ENCODE measurements around the gene NR6A1. TPM values are rescaled to one million over a fixed set of nuclear protein-coding genes. Genes with fewer than 3 reads are reported as not detected.

The NR6A1 gene
- total RNA-seq, 1 experiment from 2014 or later: 0.77 TPM

DNA sequence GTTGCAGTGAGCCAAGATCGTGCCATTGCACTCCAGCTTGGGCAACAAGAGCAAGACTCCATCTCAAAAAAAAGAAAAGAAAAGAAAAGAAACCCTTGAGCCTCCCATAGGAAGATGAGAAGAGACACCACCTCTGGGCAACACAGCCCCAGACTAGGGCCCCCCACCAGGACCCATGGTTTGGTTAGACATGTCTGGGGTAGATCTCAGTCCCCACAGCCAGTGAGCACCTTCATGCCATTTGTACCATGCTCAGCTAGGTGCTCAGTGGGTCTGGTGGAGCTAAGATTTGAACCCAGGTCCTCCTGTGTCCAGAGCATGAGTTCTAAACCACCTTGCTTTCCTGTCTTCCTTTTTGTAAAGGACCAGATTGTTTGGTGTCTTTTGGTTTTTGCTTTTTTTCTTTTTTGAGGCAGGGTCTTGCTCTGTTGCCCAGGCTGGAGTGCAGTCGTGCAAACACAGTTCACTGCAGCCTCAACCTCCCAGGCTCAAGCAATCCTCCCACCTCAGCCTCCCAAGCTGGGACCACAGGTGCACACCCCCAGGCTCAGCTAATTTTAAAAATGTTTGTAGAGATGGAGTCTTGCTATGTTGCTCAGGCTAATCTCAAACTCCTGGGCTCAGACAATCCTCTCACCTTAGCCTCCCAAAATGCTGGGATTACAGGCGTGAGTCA lies 17.6 kb upstream of the NR6A1 start:
- Histone ChIP-seq H3K4me2 (ENCODE audit: low read length) (no peak overlapping the region), H3K9me3 (ENCODE audit: low read length) (no peaks in the 10 kb centered on the region), H3K36me3 (ENCODE audit: low read depth, low read length) (no peaks in the 10 kb centered on the region), H2AFZ (ENCODE audit: low read length) (no peak overlapping the region), H3K27ac (ENCODE audit: low read length) (no peak overlapping the region), H3K9ac (ENCODE audit: low read length) (no peak overlapping the region), H4K20me1 (ENCODE audit: low read length) (no peaks in the 10 kb centered on the region), H3K4me3 (ENCODE audit: low read length) (no peak overlapping the region), H3K27me3 (ENCODE audit: low read length) (no peaks in the 10 kb centered on the region), H3K4me1 (ENCODE audit: insufficient read depth, low read length) (no peaks in the 10 kb centered on the region), H3K79me2 (ENCODE audit: low read length) (no peaks in the 10 kb centered on the region), H3F3A (ENCODE audit: low read length, unreplicated experiment) (no peaks in the 10 kb centered on the region), H3K9me2 (replicated peaks; ENCODE audit: low read length) (no peaks in the 10 kb centered on the region)
- CTCF ChIA-PET: no interaction called here
- POLR2A ChIA-PET (ENCODE audit: unreplicated experiment): no interaction called here
- no TSS peak for BruUV-seq (replicated peaks)
- DNase-seq (no peak), ATAC-seq (no peak)
- intact Hi-C loops (cut with micrococcal nuclease): no loop called here
- no peak for TF ChIP-seq EZH2phosphoT487 (IDR thresholded peaks at IDR 0.05; ENCODE audit: borderline replicate concordance, low read length)
- TF ChIP-seq CTCF (conservative IDR thresholded peaks at IDR 0.05; ENCODE audit: low read depth, low read length): no peak
- no peak for TF ChIP-seq EZH2 (IDR thresholded peaks at IDR 0.05; ENCODE audit: low read length, unreplicated experiment)

DNA sequence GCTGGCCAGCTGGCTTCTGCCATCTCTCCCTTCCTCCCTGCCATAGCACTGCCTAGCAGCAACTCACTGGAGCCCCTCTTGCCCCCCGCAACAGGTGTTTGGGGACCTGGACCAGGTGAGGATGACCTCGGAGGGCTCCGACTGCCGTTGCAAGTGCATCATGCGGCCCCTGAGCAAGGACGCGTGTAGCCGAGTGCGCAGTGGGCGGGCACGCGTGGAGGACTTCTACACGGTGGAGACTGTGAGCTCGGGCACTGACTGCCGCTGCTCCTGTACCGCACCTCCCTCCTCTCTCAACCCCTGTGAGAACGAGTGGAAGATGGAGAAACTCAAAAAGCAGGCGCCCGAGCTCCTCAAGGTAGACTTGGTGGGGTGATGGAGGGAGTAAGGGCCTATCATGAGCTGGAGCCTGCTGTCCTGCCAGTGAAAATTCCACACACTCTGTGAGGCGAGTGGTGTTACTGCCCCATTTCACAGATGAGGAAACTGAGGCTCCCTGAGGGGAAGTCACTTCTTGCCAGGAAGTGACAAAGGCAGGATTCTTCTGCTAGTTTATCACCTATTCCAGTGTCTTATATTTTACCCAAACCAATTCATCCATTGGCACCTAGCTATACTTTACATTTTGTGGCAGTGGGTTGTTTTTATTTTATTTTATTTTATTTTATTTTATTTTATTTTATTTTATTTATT lies 15.9 kb upstream of the NR6A1 start:
- no TSS peak for BruUV-seq (replicated peaks)

More for the DNA sequence above, 15.9 kb upstream of the NR6A1 start:
- no peaks in the 10 kb centered on the region for H3K9me2 ChIP-seq (replicated peaks; ENCODE audit: low read length)
- H3K9ac ChIP-seq (ENCODE audit: low read length): no peak overlapping the region
- no peaks in the 10 kb centered on the region for H3K9me3 ChIP-seq (ENCODE audit: low read length)
- no peaks in the 10 kb centered on the region for H3K79me2 ChIP-seq (ENCODE audit: low read length)
- no peak overlapping the region for H2AFZ ChIP-seq (ENCODE audit: low read length)
- H3K4me1 ChIP-seq (ENCODE audit: insufficient read depth, low read length): no peaks in the 10 kb centered on the region
- no peak overlapping the region for H3K4me2 ChIP-seq (ENCODE audit: low read length)
- H3F3A ChIP-seq (ENCODE audit: low read length, unreplicated experiment): no peaks in the 10 kb centered on the region
- no peaks in the 10 kb centered on the region for H3K36me3 ChIP-seq (ENCODE audit: low read depth, low read length)
- intact Hi-C loops (cut with micrococcal nuclease): no loop called here
- ChIA-PET POLR2A (ENCODE audit: unreplicated experiment) (no interaction called here), CTCF (no interaction called here)
- no peak for DNase-seq
- no peaks in the 10 kb centered on the region for H4K20me1 ChIP-seq (ENCODE audit: low read length)
- ATAC-seq: no peak
- no peaks in the 10 kb centered on the region for H3K27me3 ChIP-seq (ENCODE audit: low read length)
- H3K4me3 ChIP-seq (ENCODE audit: low read length): no peak overlapping the region
- H3K27ac ChIP-seq (ENCODE audit: low read length): no peak overlapping the region
- TF ChIP-seq EZH2 (IDR thresholded peaks at IDR 0.05; ENCODE audit: low read length, unreplicated experiment): no peak
- TF ChIP-seq CTCF (conservative IDR thresholded peaks at IDR 0.05; ENCODE audit: low read depth, low read length): no peak
- no peak for TF ChIP-seq EZH2phosphoT487 (IDR thresholded peaks at IDR 0.05; ENCODE audit: borderline replicate concordance, low read length)
